HepG2 (cell line): ENCODE data around the gene AARS2. TPM values are rescaled to one million over a fixed set of nuclear protein-coding genes. Genes with fewer than 3 reads are reported as not detected.

Experiments used
- ATAC-seq: fragments of 200-7000 bp; cut with Tn5 transposase; 3 replicates; pipeline ENCODE4 v1.9.1; 2020; ENCODE audit warnings: mild to moderate bottlenecking, moderate library complexity
- BruUV-seq: library from RNA; stranded (reverse); fragments of 400-500 nt; replicated peaks from 2 replicates; lab custom pipeline; 2021; lab: Mats Ljungman, UMichigan
- CTCF ChIA-PET: fragments of 300-600 bp; formaldehyde crosslinking; extraction: SDS; loops from one replicate; lab custom pipeline; 2021; ENCODE audit warnings: low total read pairs, inconsistent platforms, low intra/inter-chr PET ratio; lab: Yijun Ruan, JAX
- POLR2A ChIA-PET: fragments of 350-600 bp; sonication (Branson Sonifier 250); formaldehyde crosslinking; loops from one replicate; lab custom pipeline; 2020; ENCODE audit warnings: antibody characterized with exemption, inconsistent platforms; lab: Yijun Ruan, JAX
- DNase-seq: peaks from one replicate; pipeline ENCODE4 v3.0.0-alpha.2; 2015; ENCODE audit warnings: low spot score
- FAIRE-seq: peaks from 3 replicates; lab custom pipeline; 2011; peaks lifted over from hg19 to GRCh38; lab: Jason Lieb, UNC
- H2AFZ ChIP-seq: one replicate; pipeline ENCODE4 v1.6.1; 2011; ENCODE audit warnings: low read length, inconsistent platforms
- H3K27ac ChIP-seq: fragments of 300-600 bp; 3 replicates; pipeline ENCODE4 v1.8.0; 2011; ENCODE audit warnings: mixed run types, mild to moderate bottlenecking, mixed read lengths, low read length, inconsistent platforms; ENCODE audit not compliant: insufficient read depth; ENCODE audit errors: extremely low read length
- H3K27me3 ChIP-seq, 2 experiments: fragments of 200-600 bp in 1 of 2; 2 replicates in 1 of 2; 3 replicates in 1 of 2; pipeline versions ENCODE4 v1.6.0 to v1.8.0; 2011; ENCODE audit warnings: low read length in 2 of 2, mild to moderate bottlenecking in 2 of 2, moderate library complexity in 2 of 2, inconsistent platforms in 1 of 2; ENCODE audit not compliant: insufficient read depth in 2 of 2, control insufficient read depth in 1 of 2
- H3K36me3 ChIP-seq, 2 experiments: fragments of 200-600 bp in 1 of 2; replicated peaks in 1 of 2; 2 replicates in 1 of 2; 3 replicates in 1 of 2; pipeline versions ENCODE4 v1.5.1 to v1.8.0; 2011; ENCODE audit warnings: low read length in 2 of 2, inconsistent platforms in 1 of 2; ENCODE audit not compliant: insufficient read depth in 2 of 2, control insufficient read depth in 1 of 2
- H3K4me1 ChIP-seq: 2 replicates; pipeline ENCODE4 v1.5.1; 2012; ENCODE audit warnings: low read length, inconsistent platforms; ENCODE audit not compliant: insufficient read depth
- H3K4me2 ChIP-seq: 2 replicates; pipeline ENCODE4 v1.6.0; 2011; ENCODE audit warnings: low read depth, low read length, inconsistent platforms
- H3K4me3 ChIP-seq, 3 experiments: fragments of 200-600 bp in 1 of 3; sonication (generic), shearing (Covaris generic) in 1 of 3; replicated peaks in 1 of 3; 2 replicates each; pipeline ENCODE4 v1.5.1; 2011 to 2016; ENCODE audit warnings: low read length in 3 of 3, inconsistent platforms in 2 of 3, low read depth in 2 of 3, mild to moderate bottlenecking in 2 of 3, control low read depth in 1 of 3, mixed read lengths in 1 of 3; ENCODE audit not compliant: insufficient read depth in 1 of 3
- H3K79me2 ChIP-seq: one replicate; pipeline ENCODE4 v1.6.1; 2011; ENCODE audit warnings: low read length, inconsistent platforms; ENCODE audit not compliant: insufficient read depth
- H3K9ac ChIP-seq: 2 replicates; pipeline ENCODE4 v1.6.0; 2011; ENCODE audit warnings: mild to moderate bottlenecking, low read depth, low read length, inconsistent platforms; ENCODE audit not compliant: insufficient read depth
- H3K9me3 ChIP-seq: 2 replicates; pipeline ENCODE4 v1.5.1; 2012; ENCODE audit warnings: mild to moderate bottlenecking, low read length
- H4K20me1 ChIP-seq: 2 replicates; pipeline ENCODE4 v1.6.0; 2011; ENCODE audit warnings: inconsistent platforms, mild to moderate bottlenecking, low read length, moderate library complexity; ENCODE audit not compliant: insufficient read depth
- CREB1 ChIP-seq, 2 experiments: fragments of 450-650 bp in 1 of 2; IDR thresholded peaks; 2 replicates each; pipeline ENCODE4 v1.6.1; 2016 to 2017; ENCODE audit warnings: control low read depth in 1 of 2, mild to moderate bottlenecking in 1 of 2, missing compliant biosample characterization in 1 of 2, missing genetic modification characterization in 1 of 2
- MXD1 ChIP-seq: sonication (generic); formaldehyde crosslinking; IDR thresholded peaks from 2 replicates; pipeline ENCODE4 v1.4.0; 2020; ENCODE audit warnings: mild to moderate bottlenecking, missing genetic modification reagents
- PBX2 ChIP-seq: IDR thresholded peaks from 2 replicates; pipeline ENCODE4 v1.6.1; 2016; ENCODE audit warnings: control low read depth
- PCBP1 ChIP-seq: fragments of 200-400 bp; formaldehyde crosslinking; IDR thresholded peaks from 2 replicates; pipeline ENCODE4 v1.6.1; 2017; ENCODE audit warnings: mild to moderate bottlenecking, low read depth, low read length, borderline replicate concordance
- THAP8 ChIP-seq: sonication (generic); formaldehyde crosslinking; IDR thresholded peaks from 2 replicates; pipeline ENCODE4 v1.5.1; 2020; ENCODE audit warnings: missing genetic modification reagents, mild to moderate bottlenecking, borderline replicate concordance
- ZKSCAN5 ChIP-seq: sonication (generic); formaldehyde crosslinking; IDR thresholded peaks from 2 replicates; pipeline ENCODE4 v1.5.1; 2020; ENCODE audit warnings: mild to moderate bottlenecking, missing genetic modification reagents
- ZNF740 ChIP-seq: sonication (generic); formaldehyde crosslinking; IDR thresholded peaks from 2 replicates; pipeline ENCODE4 v1.4.0; 2020; ENCODE audit warnings: missing genetic modification reagents
- WGBS: methylation state at CpG from one replicate; pipeline ENCODE4 v1.1.6; 2017; ENCODE audit warnings: low lambda C conversion rate; 5-methylcytosine and 5-hydroxymethylcytosine counted together
- in situ Hi-C: cut with HindIII; loops from 2 replicates; pipeline ENCODE4 v1.10.0; 2017; ENCODE audit warnings: low pct_unique_long_range_greater_than_20kb; ENCODE audit not compliant: extremely low pct_ligation_motif_present
- intact Hi-C: fragments of 100-400 bp; cut with micrococcal nuclease; formaldehyde crosslinking; loops from one replicate; pipeline ENCODE4 v1.10.0; 2022; ENCODE audit not compliant: unreplicated experiment
- polyA plus RNA-seq, 8 experiments: library from polyadenylated mRNA; depleted of rRNA in 3 of 8; stranded (reverse) in 7 of 8; unstranded in 1 of 8; fragments of >200 nt; fragmentation: Illumina TruSeq in 4 of 8; extraction: Trizol in 4 of 8; gene quantifications; 2 replicates each; pipeline versions ENCODE4 v1.2.1 to v1.2.3, GENCODE V29; 2011 to 2016; ENCODE audit warnings: low read depth in 4 of 8, missing spikeins in 1 of 8, mixed read lengths in 1 of 8; ENCODE audit not compliant: insufficient read depth in 1 of 8
- total RNA-seq, 5 experiments: library from RNA; depleted of rRNA; stranded (reverse); fragments of >200 nt; fragmentation: Illumina TruSeq; extraction: Trizol; gene quantifications; 2 replicates each; pipeline ENCODE4 v1.2.3, GENCODE V29; 2016; ENCODE audit warnings: low read depth in 1 of 5
- TF ChIP-seq, protein P1 (sequence below): sonication (generic); formaldehyde crosslinking; IDR thresholded peaks from 2 replicates; pipeline ENCODE4 v1.9.0; 2022; ENCODE audit warnings: low read depth, missing genetic modification reagents
- TF ChIP-seq, protein P2 (sequence below): sonication (generic); formaldehyde crosslinking; conservative IDR thresholded peaks from 2 replicates; pipeline ENCODE4 v1.4.0; 2020; ENCODE audit warnings: missing genetic modification reagents
- TF ChIP-seq, protein P3 (sequence below): IDR thresholded peaks from 2 replicates; pipeline ENCODE4 v1.6.1; 2016; ENCODE audit warnings: low read depth, control low read depth

The AARS2 gene
- total and polyA plus RNA-seq, 2 of the 13 experiments (the other 11 are each of a cell fraction or from before 2014, with no cell fraction given) = 7.5 to 24.1 TPM

DNA sequence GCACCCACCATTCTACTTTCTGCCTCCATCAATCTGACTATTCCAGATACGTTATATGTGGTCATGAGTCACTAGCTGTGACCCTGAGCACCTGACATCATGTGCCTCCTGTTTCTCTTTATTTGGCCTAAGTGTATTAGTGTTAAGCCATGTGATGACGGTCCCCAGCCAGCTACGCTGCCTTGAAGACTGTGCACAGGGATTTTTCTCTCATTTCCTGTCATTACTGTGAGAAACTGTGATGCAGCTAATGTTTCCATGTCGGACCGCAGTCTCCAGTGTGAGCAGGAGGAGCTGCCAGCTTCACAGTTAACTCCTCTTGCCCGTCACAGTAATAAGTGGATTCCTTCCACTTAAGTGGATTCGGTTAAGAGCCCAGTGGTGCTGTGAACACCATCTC lies 19.4 kb upstream of the AARS2 start:
- Histone ChIP-seq H3K9ac (no peak overlapping the region), H3K4me3 (no peak overlapping the region), H3K36me3 (no peaks in the 10 kb centered on the region), H3K9me3 (no peaks in the 10 kb centered on the region), H3K4me2 (no peak overlapping the region), H3K79me2 (no peaks in the 10 kb centered on the region), H4K20me1 (no peaks in the 10 kb centered on the region), H3K27ac (no peak overlapping the region), H3K27me3 (peaks cover 0 to 68% of the 10 kb centered on the region in 2 experiments; a peak in 4 of 5 replicates), H2AFZ (no peak overlapping the region), H3K4me1 (no peaks in the 10 kb centered on the region)
- no TSS peak for BruUV-seq
- peak; percentile 56; the same call in 1 of the 2 replicates for TF ChIP-seq CREB1 (IDR thresholded peaks at IDR 0.05)
- TF ChIP-seq CREB1 (CRISPR knock-in tag; IDR thresholded peaks at IDR 0.05) = no peak
- no peak for TF ChIP-seq ZNF740
- DNase-seq (no peak), ATAC-seq (no peak), FAIRE-seq (no peak)
- POLR2A ChIA-PET = no interaction called here
- CTCF ChIA-PET = no interaction called here
- WGBS = 12% methylated on average over 7 of the region's 7 CpGs
- intact Hi-C loops (loop anchor here (10.0 kb wide), 1 partner anchor 238 kb away; no protein-coding TSS in a partner anchor), in situ Hi-C loops (no loop called here)

DNA sequence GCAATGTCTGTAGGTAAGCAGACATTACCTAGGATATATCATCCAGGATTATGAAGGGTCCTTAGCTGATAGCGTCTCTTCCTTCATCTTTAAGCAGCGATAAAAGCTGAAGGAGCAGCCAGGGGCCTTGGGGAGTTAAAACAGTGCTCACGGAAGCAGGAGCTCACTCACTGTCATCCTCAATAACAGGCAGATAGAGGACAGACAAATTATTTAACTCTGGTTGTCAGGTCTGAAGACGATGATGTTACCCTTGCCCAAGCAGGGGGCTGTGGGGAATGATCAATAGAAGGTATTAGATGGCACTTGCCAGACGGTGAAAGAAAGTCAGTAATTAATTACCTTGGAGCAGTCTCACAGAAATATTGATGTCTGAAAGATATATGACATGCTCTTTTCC lies 16.7 kb upstream of the AARS2 start:
- FAIRE-seq = no peak
- Histone ChIP-seq H3K27me3 (peaks cover 3 to 62% of the 10 kb centered on the region in 2 experiments), H4K20me1 (no peaks in the 10 kb centered on the region), H3K9me3 (no peaks in the 10 kb centered on the region), H3K4me2 (no peak overlapping the region), H3K36me3 (no peaks in the 10 kb centered on the region), H2AFZ (no peak overlapping the region), H3K4me3 (no peak overlapping the region), H3K79me2 (no peaks in the 10 kb centered on the region), H3K4me1 (no peaks in the 10 kb centered on the region), H3K9ac (no peak overlapping the region), H3K27ac (no peak overlapping the region)
- ATAC-seq = no peak
- BruUV-seq = no TSS peak
- in situ Hi-C loops (no loop called here), intact Hi-C loops (loop anchor here (1.0 to 10.0 kb wide), 2 partner anchors 18 to 235 kb away; no protein-coding TSS in a partner anchor)
- ChIA-PET CTCF (no interaction called here), POLR2A (no interaction called here)
- DNase-seq = no peak
- TF ChIP-seq MXD1 (no peak), ZKSCAN5 (CRISPR knock-in tag) (no peak), THAP8 (CRISPR knock-in tag) (no peak), PBX2 (no peak), PCBP1 (no peak)
- TF ChIP-seq, protein P1, sequence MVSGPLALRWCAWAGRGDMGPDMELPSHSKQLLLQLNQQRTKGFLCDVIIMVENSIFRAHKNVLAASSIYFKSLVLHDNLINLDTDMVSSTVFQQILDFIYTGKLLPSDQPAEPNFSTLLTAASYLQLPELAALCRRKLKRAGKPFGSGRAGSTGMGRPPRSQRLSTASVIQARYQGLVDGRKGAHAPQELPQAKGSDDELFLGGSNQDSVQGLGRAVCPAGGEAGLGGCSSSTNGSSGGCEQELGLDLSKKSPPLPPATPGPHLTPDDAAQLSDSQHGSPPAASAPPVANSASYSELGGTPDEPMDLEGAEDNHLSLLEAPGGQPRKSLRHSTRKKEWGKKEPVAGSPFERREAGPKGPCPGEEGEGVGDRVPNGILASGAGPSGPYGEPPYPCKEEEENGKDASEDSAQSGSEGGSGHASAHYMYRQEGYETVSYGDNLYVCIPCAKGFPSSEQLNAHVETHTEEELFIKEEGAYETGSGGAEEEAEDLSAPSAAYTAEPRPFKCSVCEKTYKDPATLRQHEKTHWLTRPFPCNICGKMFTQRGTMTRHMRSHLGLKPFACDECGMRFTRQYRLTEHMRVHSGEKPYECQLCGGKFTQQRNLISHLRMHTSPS (CRISPR knock-in tag) = no peak
- TF ChIP-seq, protein P2, sequence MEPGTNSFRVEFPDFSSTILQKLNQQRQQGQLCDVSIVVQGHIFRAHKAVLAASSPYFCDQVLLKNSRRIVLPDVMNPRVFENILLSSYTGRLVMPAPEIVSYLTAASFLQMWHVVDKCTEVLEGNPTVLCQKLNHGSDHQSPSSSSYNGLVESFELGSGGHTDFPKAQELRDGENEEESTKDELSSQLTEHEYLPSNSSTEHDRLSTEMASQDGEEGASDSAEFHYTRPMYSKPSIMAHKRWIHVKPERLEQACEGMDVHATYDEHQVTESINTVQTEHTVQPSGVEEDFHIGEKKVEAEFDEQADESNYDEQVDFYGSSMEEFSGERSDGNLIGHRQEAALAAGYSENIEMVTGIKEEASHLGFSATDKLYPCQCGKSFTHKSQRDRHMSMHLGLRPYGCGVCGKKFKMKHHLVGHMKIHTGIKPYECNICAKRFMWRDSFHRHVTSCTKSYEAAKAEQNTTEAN (CRISPR knock-in tag) = no peak
- TF ChIP-seq, protein P3, sequence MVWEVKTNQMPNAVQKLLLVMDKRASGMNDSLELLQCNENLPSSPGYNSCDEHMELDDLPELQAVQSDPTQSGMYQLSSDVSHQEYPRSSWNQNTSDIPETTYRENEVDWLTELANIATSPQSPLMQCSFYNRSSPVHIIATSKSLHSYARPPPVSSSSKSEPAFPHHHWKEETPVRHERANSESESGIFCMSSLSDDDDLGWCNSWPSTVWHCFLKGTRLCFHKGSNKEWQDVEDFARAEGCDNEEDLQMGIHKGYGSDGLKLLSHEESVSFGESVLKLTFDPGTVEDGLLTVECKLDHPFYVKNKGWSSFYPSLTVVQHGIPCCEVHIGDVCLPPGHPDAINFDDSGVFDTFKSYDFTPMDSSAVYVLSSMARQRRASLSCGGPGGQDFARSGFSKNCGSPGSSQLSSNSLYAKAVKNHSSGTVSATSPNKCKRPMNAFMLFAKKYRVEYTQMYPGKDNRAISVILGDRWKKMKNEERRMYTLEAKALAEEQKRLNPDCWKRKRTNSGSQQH = no peak
- WGBS = 8% methylated on average over 5 of the region's 5 CpGs
